ENCODE data around the gene CXCR4. TPM values are rescaled to one million over a fixed set of nuclear protein-coding genes. Genes with fewer than 3 reads are reported as not detected.
"Not testable (repeated sequence)": the region's sequence is repeated elsewhere in the genome, so short reads cannot be mapped to it uniquely, and the experiment has no call there.

The CXCR4 gene
- total RNA-seq, 1 donor from 2014 or later: 29.2 TPM

DNA sequence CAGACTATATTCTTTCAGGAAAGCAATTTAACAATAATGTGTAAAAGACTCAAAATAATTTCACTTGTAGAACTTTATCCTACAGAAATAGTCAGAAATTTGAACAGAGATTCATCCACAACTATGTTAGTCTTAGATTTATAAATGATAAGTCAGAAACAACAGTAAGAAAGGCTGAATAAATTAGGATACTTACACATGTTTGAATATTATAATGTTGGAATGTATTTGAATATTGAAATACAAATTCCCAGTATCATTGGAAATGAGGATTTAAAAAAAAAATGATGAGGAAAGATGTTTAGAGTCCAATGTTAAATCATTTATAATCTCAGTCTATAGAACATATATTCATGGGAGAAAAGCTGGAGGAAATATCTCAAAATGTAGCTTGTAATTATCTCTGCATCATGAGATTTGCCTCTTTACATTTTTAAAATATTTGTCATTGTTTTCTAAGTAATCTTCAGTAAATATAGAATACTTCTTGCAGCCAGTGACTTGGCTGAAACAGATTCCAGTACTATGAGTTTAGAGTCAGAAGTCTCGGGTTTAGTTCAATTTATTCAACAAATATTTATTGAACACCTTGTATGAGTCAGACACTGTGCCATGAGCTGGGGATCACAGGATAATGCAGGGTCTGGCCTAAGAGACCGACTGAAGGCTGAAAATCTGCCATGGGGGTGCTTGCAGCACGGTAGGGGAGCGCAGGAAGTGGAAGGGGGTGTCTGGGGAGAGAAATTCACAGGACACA, 32.3 kb downstream of the CXCR4 start:
- no peaks in the 10 kb centered on the region for H3K27me3 ChIP-seq (ENCODE audit: control insufficient read depth in 3 of 3, insufficient read depth in 3 of 3, low read length in 3 of 3)
- no peaks in the 10 kb centered on the region for H3K36me3 ChIP-seq (ENCODE audit: control insufficient read depth in 3 of 3, insufficient read depth in 3 of 3, low read length in 3 of 3)
- no peaks in the 10 kb centered on the region for H3K4me1 ChIP-seq (ENCODE audit: control insufficient read depth in 3 of 3, insufficient read depth in 3 of 3, low read length in 3 of 3)
- no peak overlapping the region for H3K9ac ChIP-seq (ENCODE audit: low read depth in 1 of 3, low read length in 3 of 3)
- H3K4me3 ChIP-seq (ENCODE audit: low read length in 3 of 3): no peak overlapping the region
- H3K9me3 ChIP-seq (ENCODE audit: control insufficient read depth in 3 of 3, low read length in 3 of 3): no peaks in the 10 kb centered on the region
- no peak overlapping the region for H3K27ac ChIP-seq (ENCODE audit: low read depth, low read length)

DNA sequence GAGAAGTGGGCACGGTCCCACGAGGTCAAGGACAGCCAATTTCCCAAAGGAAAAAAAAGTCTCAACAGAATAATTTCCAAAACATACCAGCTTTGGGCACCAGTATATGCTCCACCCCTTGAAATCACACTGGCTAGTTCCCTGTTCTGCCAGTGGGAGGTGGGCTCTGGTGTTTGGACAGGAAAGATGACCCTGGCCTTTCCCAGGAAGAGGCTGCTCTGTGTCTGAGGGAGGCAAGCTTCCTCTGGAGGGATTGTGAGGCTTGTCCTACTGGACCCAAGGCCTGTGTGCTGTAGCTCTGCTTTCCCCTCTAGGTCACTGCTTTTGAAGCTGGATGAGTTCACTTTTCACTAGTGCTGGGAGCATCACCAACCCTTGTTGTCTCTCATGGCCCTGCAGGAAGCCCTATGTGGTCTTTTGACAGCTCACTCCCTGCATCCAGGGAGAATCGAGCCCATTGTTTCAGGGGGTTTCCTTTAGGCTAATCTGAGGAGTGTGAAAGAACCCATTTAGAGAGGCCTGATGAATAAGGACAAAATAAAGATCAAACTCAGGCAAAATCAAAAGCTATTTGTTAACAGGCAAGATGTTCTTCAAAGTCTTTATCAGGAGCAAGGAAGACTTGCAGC, 36.3 kb downstream of the CXCR4 start:
- no peaks in the 10 kb centered on the region for H3K9me3 ChIP-seq (ENCODE audit: control insufficient read depth in 3 of 3, low read length in 3 of 3)
- H3K27me3 ChIP-seq (ENCODE audit: control insufficient read depth in 3 of 3, insufficient read depth in 3 of 3, low read length in 3 of 3): no peaks in the 10 kb centered on the region
- H3K9ac ChIP-seq (ENCODE audit: low read depth in 1 of 3, low read length in 3 of 3): no peak overlapping the region
- no peaks in the 10 kb centered on the region for H3K36me3 ChIP-seq (ENCODE audit: control insufficient read depth in 3 of 3, insufficient read depth in 3 of 3, low read length in 3 of 3)
- no peak overlapping the region for H3K4me3 ChIP-seq (ENCODE audit: low read length in 3 of 3)
- no peak overlapping the region for H3K27ac ChIP-seq (ENCODE audit: low read depth, low read length)
- H3K4me1 ChIP-seq (ENCODE audit: control insufficient read depth in 3 of 3, insufficient read depth in 3 of 3, low read length in 3 of 3): no peaks in the 10 kb centered on the region

DNA sequence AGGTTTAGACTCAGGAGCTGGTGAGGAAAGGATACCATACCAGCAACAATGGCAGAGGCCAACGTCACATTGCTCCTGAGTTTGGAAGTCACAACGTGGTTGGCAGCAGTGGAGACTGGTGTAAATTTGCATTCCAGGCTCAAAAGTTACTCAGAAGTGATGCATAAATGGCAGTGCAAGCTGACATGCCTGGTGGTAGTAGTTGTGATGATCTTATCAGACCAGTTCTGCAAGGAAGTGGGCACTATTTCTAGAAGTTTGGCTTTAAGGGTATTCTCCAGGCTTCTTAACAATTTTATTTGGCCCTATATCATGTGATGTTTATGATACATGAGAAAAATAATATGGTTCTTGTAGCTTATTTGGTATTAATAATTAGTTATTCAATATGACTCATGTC, 37.8 kb downstream of the CXCR4 start:
- Histone ChIP-seq H3K27me3 (ENCODE audit: control insufficient read depth in 3 of 3, insufficient read depth in 3 of 3, low read length in 3 of 3) (no peaks in the 10 kb centered on the region), H3K9me3 (ENCODE audit: control insufficient read depth in 3 of 3, low read length in 3 of 3) (no peaks in the 10 kb centered on the region), H3K27ac (ENCODE audit: low read depth, low read length) (no peak overlapping the region), H3K36me3 (ENCODE audit: control insufficient read depth in 3 of 3, insufficient read depth in 3 of 3, low read length in 3 of 3) (no peaks in the 10 kb centered on the region), H3K4me3 (ENCODE audit: low read length in 3 of 3) (no peak overlapping the region), H3K4me1 (ENCODE audit: control insufficient read depth in 3 of 3, insufficient read depth in 3 of 3, low read length in 3 of 3) (no peaks in the 10 kb centered on the region), H3K9ac (ENCODE audit: low read depth in 1 of 3, low read length in 3 of 3) (no peak overlapping the region)

DNA sequence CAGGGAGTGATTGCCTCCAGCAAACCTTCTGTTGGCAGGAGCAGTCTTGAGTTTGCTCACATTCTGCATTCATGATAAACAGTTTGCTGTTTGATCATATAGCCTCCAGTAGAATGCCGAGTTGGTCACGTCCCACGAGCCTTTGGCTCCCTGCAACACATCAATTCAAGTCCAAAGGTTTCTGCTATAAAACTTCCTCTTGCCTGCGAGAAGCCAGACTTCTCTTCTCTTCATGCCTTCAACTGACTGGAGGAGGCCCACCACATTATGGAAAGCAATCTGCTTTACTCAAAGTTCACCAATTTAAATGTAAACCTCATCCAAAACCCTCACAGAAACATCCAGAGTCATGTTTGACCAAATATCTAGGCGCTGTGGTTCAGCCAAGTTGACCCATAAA, 40.8 kb downstream of the CXCR4 start:
- no peaks in the 10 kb centered on the region for H3K27me3 ChIP-seq (ENCODE audit: control insufficient read depth in 3 of 3, insufficient read depth in 3 of 3, low read length in 3 of 3)
- no peaks in the 10 kb centered on the region for H3K9me3 ChIP-seq (ENCODE audit: control insufficient read depth in 3 of 3, low read length in 3 of 3)
- H3K27ac ChIP-seq (ENCODE audit: low read depth, low read length): no peak overlapping the region
- H3K4me3 ChIP-seq (ENCODE audit: low read length in 3 of 3): no peak overlapping the region
- H3K9ac ChIP-seq (ENCODE audit: low read depth in 1 of 3, low read length in 3 of 3): no peak overlapping the region
- H3K4me1 ChIP-seq (ENCODE audit: control insufficient read depth in 3 of 3, insufficient read depth in 3 of 3, low read length in 3 of 3): no peaks in the 10 kb centered on the region
- no peaks in the 10 kb centered on the region for H3K36me3 ChIP-seq (ENCODE audit: control insufficient read depth in 3 of 3, insufficient read depth in 3 of 3, low read length in 3 of 3)

DNA sequence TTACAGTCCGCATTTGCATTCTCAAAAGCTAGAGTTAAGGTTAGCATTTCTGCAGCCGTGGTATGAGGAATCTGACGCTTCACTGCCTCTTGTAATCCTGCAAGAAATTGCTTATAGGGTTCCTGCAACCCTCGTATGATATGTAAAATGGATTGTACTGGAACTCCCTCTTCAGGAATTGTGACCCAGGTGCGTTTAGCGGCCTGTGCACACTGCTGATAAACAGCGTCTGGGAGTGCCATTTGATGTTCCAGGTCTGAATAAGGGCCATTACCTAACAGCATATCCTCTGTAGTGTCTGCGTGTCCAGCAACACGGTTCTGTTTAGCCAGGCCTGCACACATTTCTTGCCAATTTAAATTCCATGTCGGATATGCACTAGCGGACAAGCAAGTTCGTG, 42.5 kb downstream of the CXCR4 start:
- Histone ChIP-seq H3K27me3 (ENCODE audit: control insufficient read depth in 3 of 3, insufficient read depth in 3 of 3, low read length in 3 of 3) (no peaks in the 10 kb centered on the region), H3K27ac (ENCODE audit: low read depth, low read length) (no peak overlapping the region), H3K36me3 (ENCODE audit: control insufficient read depth in 3 of 3, insufficient read depth in 3 of 3, low read length in 3 of 3) (no peaks in the 10 kb centered on the region), H3K4me3 (ENCODE audit: low read length in 3 of 3) (no peak overlapping the region), H3K9me3 (ENCODE audit: control insufficient read depth in 3 of 3, low read length in 3 of 3) (no peaks in the 10 kb centered on the region), H3K4me1 (ENCODE audit: control insufficient read depth in 3 of 3, insufficient read depth in 3 of 3, low read length in 3 of 3) (no peaks in the 10 kb centered on the region), H3K9ac (ENCODE audit: low read depth in 1 of 3, low read length in 3 of 3) (no peak overlapping the region)

DNA sequence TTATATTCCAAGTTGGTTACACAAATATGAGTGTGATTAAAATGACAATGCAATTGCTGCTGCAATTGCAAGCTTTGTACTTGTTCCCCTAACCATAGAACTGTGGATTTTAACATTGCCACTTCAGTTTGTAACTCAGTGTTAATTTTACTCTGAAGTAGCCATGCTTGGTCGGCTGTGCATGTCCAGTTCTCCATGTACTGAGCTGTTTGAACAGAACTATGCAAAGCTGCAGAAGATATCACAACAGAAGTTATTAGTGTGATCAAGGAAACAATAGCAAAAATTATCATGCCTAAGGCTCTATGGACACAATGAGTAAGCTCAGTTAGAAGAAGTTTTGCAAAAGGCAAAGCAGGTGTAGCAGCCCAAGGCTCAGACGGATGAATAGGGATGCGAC, 45.3 kb downstream of the CXCR4 start:
- H3K27me3 ChIP-seq (ENCODE audit: control insufficient read depth in 3 of 3, insufficient read depth in 3 of 3, low read length in 3 of 3): no peaks in the 10 kb centered on the region
- H3K9ac ChIP-seq (ENCODE audit: low read depth in 1 of 3, low read length in 3 of 3): no peak overlapping the region
- H3K4me3 ChIP-seq (ENCODE audit: low read length in 3 of 3): no peak overlapping the region
- H3K4me1 ChIP-seq (ENCODE audit: control insufficient read depth in 3 of 3, insufficient read depth in 3 of 3, low read length in 3 of 3): no peaks in the 10 kb centered on the region
- H3K9me3 ChIP-seq (ENCODE audit: control insufficient read depth in 3 of 3, low read length in 3 of 3): no peaks in the 10 kb centered on the region
- no peak overlapping the region for H3K27ac ChIP-seq (ENCODE audit: low read depth, low read length)
- no peaks in the 10 kb centered on the region for H3K36me3 ChIP-seq (ENCODE audit: control insufficient read depth in 3 of 3, insufficient read depth in 3 of 3, low read length in 3 of 3)

DNA sequence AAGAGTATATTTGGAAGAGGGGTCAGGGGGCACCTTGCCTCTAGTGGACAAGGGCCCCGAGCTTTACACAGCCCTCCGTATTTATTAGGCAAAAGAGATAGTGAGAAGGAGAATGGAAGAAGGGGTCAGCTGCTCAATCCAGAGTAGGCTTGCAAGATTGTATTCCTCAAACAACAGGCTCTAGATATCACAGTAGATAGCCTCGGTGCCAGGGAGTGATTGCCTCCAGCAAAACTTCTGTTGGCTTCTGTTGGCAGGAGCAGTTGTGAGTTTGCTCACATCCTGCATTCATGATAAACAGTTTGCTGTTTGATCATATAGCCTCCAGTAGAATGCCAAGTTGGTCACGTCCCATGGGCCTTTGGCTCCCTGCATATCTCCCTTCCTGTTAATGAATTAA, 46.1 kb downstream of the CXCR4 start:
- H3K36me3 ChIP-seq (ENCODE audit: control insufficient read depth in 3 of 3, insufficient read depth in 3 of 3, low read length in 3 of 3); H3K27me3 ChIP-seq (ENCODE audit: control insufficient read depth in 3 of 3, insufficient read depth in 3 of 3, low read length in 3 of 3); H3K27ac ChIP-seq (ENCODE audit: low read depth, low read length); H3K9ac ChIP-seq (ENCODE audit: low read depth in 1 of 3, low read length in 3 of 3); H3K4me3 ChIP-seq (ENCODE audit: low read length in 3 of 3); H3K4me1 ChIP-seq (ENCODE audit: control insufficient read depth in 3 of 3, insufficient read depth in 3 of 3, low read length in 3 of 3); H3K9me3 ChIP-seq (ENCODE audit: control insufficient read depth in 3 of 3, low read length in 3 of 3): not testable (repeated sequence)

DNA sequence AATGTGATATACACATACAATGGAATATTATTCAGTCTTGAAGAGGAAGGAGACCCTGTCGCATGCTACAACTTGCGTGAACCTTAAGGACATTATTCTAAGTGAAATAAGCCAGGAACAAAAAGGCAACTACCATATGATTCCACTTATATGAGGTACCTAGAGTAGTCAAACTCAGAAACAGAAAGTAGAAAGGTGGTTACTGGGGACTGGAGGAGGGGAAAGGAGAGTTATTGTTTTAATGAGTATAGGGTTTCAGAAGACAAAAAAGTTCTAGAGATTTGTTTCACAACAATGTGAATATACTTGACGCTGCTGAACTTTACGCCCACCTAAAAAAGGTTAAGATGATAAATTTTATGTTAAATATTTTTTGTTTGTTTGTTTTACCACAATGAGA, 47.0 kb downstream of the CXCR4 start:
- H3K4me1 ChIP-seq (ENCODE audit: control insufficient read depth in 3 of 3, insufficient read depth in 3 of 3, low read length in 3 of 3): no peaks in the 10 kb centered on the region
- H3K27me3 ChIP-seq (ENCODE audit: control insufficient read depth in 3 of 3, insufficient read depth in 3 of 3, low read length in 3 of 3): no peaks in the 10 kb centered on the region
- H3K27ac ChIP-seq (ENCODE audit: low read depth, low read length): no peak overlapping the region
- no peaks in the 10 kb centered on the region for H3K9me3 ChIP-seq (ENCODE audit: control insufficient read depth in 3 of 3, low read length in 3 of 3)
- no peak overlapping the region for H3K4me3 ChIP-seq (ENCODE audit: low read length in 3 of 3)
- no peaks in the 10 kb centered on the region for H3K36me3 ChIP-seq (ENCODE audit: control insufficient read depth in 3 of 3, insufficient read depth in 3 of 3, low read length in 3 of 3)
- H3K9ac ChIP-seq (ENCODE audit: low read depth in 1 of 3, low read length in 3 of 3): no peak overlapping the region

DNA sequence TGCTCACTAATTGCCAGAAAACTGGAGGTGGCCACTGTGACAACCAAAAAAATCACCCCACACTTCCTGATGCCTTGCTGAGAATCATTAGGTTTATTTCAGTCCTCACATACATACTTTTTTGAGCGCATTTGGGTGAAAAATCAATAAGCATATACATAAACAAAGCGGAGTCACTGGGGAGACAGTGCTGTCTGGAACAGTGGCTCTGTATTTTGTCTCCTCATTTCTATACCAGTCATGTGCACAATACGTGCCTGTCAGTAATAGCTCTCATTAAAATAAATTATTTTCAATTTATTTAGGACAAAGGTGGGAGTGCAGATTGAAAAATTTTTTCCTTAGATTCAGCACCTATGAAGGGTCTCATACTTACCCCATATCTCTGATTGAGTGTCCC, 48.2 kb downstream of the CXCR4 start:
- Histone ChIP-seq H3K36me3 (ENCODE audit: control insufficient read depth in 3 of 3, insufficient read depth in 3 of 3, low read length in 3 of 3) (no peaks in the 10 kb centered on the region), H3K4me3 (ENCODE audit: low read length in 3 of 3) (no peak overlapping the region), H3K9ac (ENCODE audit: low read depth in 1 of 3, low read length in 3 of 3) (no peak overlapping the region), H3K27me3 (ENCODE audit: control insufficient read depth in 3 of 3, insufficient read depth in 3 of 3, low read length in 3 of 3) (no peaks in the 10 kb centered on the region), H3K4me1 (ENCODE audit: control insufficient read depth in 3 of 3, insufficient read depth in 3 of 3, low read length in 3 of 3) (no peaks in the 10 kb centered on the region), H3K9me3 (ENCODE audit: control insufficient read depth in 3 of 3, low read length in 3 of 3) (no peaks in the 10 kb centered on the region), H3K27ac (ENCODE audit: low read depth, low read length) (no peak overlapping the region)

DNA sequence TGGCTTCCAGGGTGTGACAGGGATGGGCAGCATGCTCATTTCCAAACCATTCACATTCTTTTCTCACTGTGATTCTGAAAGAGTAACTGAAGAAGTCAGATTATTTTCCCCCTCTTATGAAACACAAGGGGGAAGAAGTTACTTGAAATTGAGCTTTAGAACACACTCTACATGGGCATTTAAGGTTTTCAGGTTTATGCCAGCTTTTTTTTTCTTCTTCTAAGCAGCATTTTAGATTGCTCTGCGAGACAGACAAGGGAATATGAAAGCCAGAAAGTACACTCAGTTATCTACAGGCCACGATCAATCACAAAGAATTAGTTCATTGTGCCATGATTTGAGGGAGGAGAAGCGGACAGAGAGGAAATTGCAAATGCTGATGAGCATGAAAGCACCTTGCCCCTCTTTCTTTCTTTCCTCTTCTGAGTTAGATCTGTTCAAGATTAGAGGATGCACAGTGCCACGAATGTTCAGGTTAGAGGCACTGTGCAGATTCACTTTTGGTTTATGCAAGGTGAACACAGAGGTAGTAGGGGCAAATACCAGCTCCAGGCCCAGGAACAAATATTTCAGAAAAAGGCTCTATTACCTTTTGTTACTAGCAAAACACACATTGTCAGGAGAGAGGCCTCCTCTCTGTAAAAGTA, 49.2 kb downstream of the CXCR4 start:
- no peaks in the 10 kb centered on the region for H3K9me3 ChIP-seq (ENCODE audit: control insufficient read depth in 3 of 3, low read length in 3 of 3)
- H3K27ac ChIP-seq (ENCODE audit: low read depth, low read length): no peak overlapping the region
- no peaks in the 10 kb centered on the region for H3K4me1 ChIP-seq (ENCODE audit: control insufficient read depth in 3 of 3, insufficient read depth in 3 of 3, low read length in 3 of 3)
- no peaks in the 10 kb centered on the region for H3K27me3 ChIP-seq (ENCODE audit: control insufficient read depth in 3 of 3, insufficient read depth in 3 of 3, low read length in 3 of 3)
- H3K9ac ChIP-seq (ENCODE audit: low read depth in 1 of 3, low read length in 3 of 3): no peak overlapping the region
- H3K4me3 ChIP-seq (ENCODE audit: low read length in 3 of 3): no peak overlapping the region
- no peaks in the 10 kb centered on the region for H3K36me3 ChIP-seq (ENCODE audit: control insufficient read depth in 3 of 3, insufficient read depth in 3 of 3, low read length in 3 of 3)

Data from skeletal muscle tissue (tissue), 4 donors.